DMS153 treated with DMSO at 0.1 percent for 48 hours (cell line): ENCODE measurements around the gene CACFD1.

ENCODE experiments used
- DNase-seq: peaks from one replicate; lab custom pipeline; 2025; ENCODE audit not compliant: unreplicated experiment; lab: John Stamatoyannopoulos, UW

CACFD1 gene

GRCh38 chr9:133459476-133460404 lies at the start of gene CACFD1:
CACFD1 (plus strand) TSS chr9:133459978; CDS start chr9:133460067, 89 bp downstream.
- peak; percentile 99 for DNase-seq

- DNase-seq, result no peak
Measured at GRCh38 chr9:133415170-133415569, 44.6 kb upstream of the CACFD1 start.

DNA sequence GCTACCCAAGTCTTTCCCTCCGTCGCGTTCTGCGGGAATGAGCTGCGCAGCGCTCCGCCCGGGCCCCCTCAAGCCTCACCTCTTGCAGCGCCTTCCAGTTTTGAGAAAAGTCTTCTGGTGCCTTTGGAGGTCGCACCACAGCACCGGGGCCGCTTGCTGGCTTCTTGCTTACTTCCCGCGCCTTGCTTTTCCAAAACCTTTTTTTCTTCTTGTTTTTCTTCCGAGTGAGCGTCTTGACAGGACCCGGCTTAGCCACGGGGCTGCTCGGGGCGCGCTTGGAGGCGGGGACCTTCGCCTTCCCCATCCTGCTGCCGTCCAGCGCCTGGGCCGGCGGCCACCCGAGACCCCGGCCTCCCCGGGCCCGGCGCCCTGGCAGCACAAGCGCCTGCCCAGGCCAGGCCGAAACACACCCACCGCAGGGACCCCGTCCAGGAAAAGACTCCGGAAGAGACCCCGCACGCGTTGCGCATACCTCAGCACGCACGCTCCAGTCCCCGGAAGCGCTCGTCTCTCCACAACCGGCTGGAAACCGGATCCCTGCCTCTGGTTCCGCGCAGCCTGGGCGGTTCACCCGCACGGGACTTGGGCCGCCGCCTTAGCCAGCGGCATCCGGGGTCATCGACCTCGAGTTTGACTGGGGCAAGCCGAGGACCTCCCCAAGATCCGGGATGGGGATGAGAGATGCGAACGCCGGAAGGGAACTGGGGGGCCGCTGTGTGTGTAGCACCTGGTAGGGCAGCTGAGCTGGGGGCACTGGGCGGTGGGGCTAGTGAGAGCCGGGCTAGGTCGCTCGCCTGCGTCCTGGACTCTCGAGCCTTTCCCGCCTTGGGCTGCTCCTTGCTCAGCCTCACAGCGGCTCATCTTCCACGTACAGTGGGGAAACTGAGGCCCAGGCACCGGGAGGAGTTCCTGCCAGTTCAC lies 42.0 kb upstream of the CACFD1 start, which contains the start of gene REXO4:
Gene REXO4 (minus strand): TSS at position 470 of the 921 bp plus-strand sequence. CDS start 166 bp downstream, at position 304.
- DNase-seq, result peak; percentile 80

DNA sequence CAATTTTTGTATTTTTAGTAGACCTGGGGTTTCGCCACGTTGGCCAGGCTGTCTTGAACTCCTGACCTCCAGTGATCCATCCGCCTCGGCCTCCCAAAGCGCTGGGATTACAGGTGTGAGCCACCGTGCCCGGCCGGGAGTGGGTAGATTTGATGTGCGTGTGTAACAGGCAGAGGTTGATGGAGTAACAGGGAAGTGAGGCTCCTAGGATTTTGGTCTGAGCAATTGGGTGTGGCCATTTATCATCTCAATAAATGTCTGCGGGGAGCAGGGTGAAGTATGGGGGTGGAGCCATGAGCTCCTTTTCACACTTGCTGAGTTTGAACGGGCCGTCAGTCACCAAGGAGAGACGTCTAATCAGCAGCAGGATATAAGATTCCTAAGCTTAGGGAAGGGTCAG lies 40.8 kb upstream of the CACFD1 start:
- no peak for DNase-seq

DNA sequence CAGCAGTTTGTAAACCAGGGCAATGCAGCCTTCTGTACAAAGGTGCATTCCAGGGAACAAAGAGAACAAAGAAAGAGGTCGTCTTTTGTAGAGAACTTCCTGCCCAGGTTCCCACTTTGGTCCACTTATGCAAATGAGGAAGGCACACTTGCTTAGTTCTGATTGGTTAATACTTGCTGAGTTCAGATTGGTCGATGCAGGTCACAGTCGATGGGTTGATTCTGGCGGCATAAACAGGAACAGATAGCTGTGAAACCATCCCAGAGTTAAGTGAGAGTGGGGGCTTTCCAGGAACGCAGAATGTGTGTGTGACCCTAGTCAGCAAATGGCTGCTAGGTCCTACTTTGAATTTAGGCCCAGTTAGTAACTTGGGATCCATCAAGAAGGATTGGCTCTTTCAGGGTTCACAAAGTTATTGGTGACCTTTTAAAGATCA lies 39.4 kb upstream of the CACFD1 start:
- DNase-seq, result no peak

DNA sequence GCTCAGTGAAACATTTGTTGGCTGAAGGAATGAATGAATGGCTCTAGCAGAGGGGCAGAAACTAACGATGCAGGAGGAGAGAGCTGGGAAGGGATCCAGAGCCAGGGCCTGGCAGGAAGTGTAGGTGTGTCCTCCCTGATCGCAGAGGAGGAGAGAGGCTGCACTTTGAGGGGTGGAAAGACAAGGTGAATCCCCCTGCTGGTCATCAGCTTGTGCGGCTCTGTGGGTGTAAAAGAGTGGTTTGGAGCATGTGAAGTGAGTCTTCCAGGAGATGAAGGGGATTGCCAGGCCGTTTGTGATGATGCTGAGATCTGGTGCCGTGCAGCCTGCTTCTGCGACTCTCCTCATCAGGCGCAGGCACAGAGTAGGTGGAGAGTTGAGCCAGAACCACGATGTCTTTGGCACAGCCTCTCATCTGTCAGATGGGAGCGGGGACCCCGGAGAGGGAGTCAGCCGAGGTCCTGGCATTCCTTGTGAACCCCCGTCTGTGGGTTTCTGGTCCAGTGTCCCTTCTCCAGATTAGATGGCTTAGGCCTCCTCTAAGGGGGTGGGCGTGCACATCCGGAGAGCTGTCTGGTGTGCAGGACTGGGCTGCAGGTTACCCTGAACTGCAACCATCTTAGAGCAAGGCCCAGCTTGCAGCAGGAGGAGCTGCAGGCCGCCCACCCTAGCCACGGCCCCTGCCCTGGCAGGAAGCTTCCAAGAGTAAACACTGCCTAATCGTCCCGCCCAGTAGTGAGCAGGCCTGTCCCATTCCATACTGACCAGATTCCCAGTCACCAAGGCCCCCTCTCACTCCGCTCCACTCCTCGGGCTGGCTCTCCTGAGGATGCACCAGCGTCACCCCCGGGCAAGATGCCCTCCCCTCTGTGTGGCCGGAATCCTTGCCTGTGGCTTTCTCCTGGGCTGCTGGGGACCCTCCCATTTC lies 37.9 kb upstream of the CACFD1 start, which contains the start of gene ADAMTS13:
Gene ADAMTS13 (plus strand): TSS at position 753 of the 928 bp plus-strand sequence. CDS start 77 bp downstream, at position 830.
- DNase-seq, result no peak

GRCh38 chr9:133423216-133423615 lies 36.6 kb upstream of the CACFD1 start:
- DNase-seq, result no peak

DNA sequence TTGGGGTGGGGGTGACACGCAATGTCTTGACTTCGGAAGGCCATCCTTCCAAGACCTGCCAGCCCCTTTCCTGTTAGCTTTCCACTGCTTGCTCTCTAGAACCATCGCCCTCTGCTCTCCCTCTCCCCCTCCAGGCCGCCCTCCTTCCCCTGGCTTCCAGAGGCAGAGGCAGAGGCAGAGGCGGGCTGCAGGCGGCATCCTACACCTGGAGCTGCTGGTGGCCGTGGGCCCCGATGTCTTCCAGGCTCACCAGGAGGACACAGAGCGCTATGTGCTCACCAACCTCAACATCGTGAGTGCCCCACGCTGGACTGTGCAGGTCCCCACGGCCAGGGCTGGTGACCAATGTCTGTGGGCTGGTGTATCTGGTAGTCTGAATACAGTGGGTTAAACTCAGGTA lies 35.6 kb upstream of the CACFD1 start:
- DNase-seq, result no peak

DNA sequence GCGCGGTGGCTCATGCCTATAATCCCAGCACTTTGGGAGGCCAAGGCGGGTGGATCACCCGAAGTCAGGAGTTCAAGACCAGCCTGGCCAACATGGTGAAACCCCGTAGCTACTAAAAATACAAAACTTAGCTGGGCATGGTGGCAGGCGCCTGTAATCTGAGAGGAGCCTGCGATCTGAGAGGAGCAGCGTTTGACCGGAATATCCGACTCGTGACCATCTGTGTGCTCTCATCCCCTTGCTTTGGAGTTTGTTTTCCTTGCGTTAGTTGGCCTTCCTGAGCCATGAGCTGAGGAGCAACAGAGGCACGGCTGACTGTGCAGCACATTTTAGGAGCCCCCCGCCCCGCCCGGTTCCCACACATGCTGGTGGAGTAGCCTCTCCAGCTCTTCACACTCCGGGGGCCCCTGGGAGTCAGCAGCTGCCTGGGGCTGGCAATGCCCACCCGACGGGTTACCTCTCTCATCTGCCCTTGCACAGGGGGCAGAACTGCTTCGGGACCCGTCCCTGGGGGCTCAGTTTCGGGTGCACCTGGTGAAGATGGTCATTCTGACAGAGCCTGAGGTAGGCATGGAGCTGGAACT lies 34.6 kb upstream of the CACFD1 start:
- DNase-seq, result no peak

- DNase-seq, result no peak
Measured at GRCh38 chr9:133426011-133426410, 33.8 kb upstream of the CACFD1 start.

GRCh38 chr9:133427658-133428348 lies 32.0 kb upstream of the CACFD1 start:
- no peak for DNase-seq

- DNase-seq, result no peak
Measured at GRCh38 chr9:133428617-133429101, 31.1 kb upstream of the CACFD1 start.

GRCh38 chr9:133429214-133429613 lies 30.6 kb upstream of the CACFD1 start:
- no peak for DNase-seq

DNA sequence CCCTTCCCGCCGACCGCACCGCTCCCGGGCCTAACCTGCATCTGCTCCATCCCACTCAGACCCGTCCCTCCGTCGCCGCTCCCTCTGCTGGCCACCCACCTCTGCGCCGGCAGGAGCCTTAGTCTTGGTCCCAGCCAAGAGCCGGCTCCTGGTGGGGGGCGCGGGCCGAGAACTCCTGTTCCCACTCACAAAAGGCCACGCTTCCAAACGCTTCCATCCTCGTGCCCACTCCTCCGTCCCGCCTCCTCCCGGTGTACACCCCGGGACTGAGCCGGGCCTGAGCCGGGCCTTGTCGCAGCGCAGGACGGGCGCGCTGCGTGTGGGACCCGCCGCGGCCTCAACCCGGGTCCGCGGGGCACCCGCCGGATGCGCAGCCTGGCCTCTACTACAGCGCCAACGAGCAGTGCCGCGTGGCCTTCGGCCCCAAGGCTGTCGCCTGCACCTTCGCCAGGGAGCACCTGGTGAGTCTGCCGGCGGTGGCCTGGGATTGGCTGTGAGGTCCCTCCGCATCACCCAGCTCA lies 30.1 kb upstream of the CACFD1 start:
- DNase-seq, result no peak

- DNase-seq, result no peak
Measured at GRCh38 chr9:133430244-133430643, 29.5 kb upstream of the CACFD1 start.

DNA sequence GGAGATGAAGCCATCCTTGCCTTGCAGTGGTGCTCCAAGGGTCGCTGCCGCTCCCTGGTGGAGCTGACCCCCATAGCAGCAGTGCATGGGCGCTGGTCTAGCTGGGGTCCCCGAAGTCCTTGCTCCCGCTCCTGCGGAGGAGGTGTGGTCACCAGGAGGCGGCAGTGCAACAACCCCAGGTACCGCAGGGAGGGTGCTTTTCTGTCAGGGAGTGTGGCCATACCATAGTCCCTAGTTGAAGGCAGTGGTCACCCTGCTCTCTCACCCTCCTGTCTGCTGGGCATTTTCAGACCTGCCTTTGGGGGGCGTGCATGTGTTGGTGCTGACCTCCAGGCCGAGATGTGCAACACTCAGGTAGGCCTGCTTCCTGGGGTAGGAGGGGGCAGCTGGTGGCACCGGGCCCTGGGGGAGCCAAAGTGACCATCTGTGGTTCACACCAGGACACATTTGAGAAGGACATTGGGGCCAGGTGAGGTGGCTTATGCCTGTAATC lies 26.4 kb upstream of the CACFD1 start:
- DNase-seq, result no peak

DNA sequence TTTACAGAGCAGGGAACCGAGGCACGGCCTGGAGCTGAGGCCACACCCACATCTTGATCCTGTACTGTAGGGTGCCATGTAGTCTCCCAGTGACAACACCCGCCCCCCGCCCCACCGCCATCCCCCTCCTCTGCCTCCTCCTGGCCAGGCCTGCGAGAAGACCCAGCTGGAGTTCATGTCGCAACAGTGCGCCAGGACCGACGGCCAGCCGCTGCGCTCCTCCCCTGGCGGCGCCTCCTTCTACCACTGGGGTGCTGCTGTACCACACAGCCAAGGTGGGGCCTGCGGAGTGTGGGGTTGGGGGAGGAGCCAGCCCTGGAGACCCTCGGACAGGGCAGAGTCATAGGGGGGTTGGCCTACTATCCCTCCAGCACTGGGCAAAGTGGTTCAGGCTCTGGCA lies 23.1 kb upstream of the CACFD1 start:
- DNase-seq, result no peak

DNA sequence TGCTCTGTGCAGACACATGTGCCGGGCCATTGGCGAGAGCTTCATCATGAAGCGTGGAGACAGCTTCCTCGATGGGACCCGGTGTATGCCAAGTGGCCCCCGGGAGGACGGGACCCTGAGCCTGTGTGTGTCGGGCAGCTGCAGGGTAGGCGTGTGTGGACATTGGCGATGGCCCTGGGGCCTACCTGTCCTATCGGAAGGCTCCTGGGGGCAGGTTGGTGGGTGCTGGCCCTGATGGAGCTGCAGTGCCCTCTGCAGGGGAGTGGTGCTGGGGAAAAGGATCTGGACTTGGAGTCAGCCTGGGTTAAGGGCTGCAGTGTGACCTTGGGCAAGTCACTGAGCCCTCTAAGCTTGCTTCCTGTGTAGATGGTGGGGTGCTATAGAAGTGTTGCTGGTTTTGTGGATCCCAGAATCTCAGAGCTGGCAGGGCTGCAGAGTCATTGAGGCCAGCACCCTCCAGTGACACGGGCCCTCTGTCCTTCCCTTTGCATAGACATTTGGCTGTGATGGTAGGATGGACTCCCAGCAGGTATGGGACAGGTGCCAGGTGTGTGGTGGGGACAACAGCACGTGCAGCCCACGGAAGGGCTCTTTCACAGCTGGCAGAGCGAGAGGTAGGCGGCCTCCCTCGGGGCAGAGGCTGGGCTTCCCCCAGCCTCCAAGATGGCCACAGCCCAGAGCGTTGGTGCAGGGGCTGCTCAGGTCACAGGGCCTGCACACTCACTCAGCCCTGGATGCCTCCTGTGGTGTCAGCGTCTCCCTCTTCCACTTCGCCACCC lies 21.8 kb upstream of the CACFD1 start:
- no peak for DNase-seq
